Measurements from ENCODE around the gene RNASE13. TPM values are rescaled to one million over a fixed set of nuclear protein-coding genes. Genes with fewer than 3 reads are reported as not detected.

The RNASE13 gene, protein sequence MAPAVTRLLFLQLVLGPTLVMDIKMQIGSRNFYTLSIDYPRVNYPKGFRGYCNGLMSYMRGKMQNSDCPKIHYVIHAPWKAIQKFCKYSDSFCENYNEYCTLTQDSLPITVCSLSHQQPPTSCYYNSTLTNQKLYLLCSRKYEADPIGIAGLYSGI
- not detected for total RNA-seq

DNA sequence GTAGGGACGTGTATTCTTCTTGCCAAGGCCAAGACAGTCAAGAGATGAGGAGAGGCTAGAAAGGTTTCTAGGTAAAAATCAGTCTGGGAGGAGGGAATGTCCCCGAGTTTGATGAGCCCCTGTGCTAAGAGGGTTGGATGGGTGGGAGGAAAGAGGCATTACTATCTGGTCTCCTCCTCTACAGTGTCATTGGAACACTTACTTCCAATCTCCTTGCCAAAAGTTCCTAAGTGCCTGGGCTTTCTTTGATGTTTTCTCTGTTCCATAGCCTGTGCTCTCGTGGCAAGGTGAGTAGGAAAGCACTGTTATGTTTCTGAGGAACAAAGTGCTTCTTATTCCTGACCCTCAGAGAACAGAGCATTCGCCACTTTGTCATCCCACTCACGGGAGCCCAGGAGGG, at the start of gene RNASE13:
Gene RNASE13, minus strand, starts transcription at position 101 of the 400 bp plus-strand sequence. CDS start 519 bp downstream, outside the sequence.
- intact Hi-C loops (cut with DNase I), result no loop called here
- ATAC-seq, result no peak
- no peak for DNase-seq (ENCODE audit: low spot score)

DNA sequence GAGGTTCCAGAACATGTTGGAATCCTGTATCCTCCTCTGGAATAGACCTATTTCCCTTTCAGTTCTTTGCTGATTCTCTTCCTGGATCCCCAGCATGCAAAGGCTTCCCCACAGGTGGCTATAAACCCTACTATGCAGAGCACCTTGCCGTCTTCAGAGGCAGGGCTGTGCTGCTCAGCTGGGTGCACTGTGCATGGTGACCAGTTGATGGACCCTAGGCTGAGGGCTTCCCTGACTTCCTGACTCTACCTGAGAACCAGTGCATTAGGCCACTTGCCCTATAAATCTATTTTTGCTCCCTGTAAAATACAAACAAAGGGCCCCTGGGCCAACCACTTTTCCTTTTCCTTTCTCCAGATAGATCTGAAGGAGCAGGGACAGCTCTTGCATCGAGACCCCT, 49.8 kb upstream of the RNASE13 start:
- ATAC-seq, result no peak
- intact Hi-C loops (cut with DNase I), result no loop called here
- no peak for DNase-seq (ENCODE audit: low spot score)

DNA sequence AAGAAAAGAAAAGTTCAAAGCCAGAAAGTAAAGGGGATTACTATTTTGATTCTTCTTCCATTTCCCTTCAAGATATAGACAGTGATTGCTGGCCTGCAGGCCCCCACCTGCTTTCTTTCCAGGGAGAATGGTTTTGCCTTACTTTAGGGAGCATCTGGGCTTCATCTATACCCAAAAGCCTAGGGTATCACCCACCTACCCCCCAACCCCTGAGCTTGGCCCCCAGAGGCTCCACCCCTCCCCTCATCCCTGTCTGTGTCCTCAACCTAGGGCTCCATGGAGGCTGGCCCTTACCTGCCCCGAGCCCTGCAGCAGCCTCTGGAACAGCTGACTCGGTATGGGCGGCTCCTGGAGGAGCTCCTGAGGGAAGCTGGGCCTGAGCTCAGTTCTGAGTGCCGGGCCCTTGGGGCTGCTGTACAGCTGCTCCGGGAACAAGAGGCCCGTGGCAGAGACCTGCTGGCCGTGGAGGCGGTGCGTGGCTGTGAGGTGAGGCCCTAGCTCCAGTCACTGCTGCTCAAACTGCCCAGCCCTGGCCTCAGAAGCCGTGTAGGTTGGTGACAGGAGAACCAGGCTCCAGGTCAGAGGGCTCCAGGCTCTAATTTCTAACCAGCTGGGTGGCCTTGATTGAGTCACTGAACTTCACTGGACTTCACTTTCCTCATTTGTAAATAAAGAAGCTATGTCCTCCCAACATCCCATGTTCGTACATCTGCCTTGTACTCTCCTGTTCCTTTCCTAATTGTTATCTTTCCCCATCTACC, 49.1 kb upstream of the RNASE13 start:
- intact Hi-C loops (cut with DNase I), result no loop called here
- DNase-seq (ENCODE audit: low spot score), result no peak
- ATAC-seq, result no peak

DNA sequence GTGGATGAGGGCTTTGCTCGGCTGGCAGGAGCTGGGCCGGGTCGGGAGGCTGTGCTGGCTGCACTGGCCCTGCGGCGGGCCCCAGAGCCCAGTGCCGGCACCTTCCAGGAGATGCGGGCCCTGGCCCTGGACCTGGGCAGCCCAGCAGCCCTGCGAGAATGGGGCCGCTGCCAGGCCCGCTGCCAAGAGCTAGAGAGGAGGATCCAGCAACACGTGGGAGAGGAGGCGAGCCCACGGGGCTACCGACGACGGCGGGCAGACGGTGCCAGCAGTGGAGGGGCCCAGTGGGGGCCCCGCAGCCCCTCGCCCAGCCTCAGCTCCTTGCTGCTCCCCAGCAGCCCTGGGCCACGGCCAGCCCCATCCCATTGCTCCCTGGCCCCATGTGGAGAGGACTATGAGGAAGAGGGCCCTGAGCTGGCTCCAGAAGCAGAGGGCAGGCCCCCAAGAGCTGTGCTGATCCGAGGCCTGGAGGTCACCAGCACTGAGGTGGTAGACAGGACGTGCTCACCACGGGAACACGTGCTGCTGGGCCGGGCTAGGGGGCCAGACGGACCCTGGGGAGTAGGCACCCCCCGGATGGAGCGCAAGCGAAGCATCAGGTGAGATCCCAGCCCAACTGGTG, 47.0 kb upstream of the RNASE13 start:
- intact Hi-C loops (cut with DNase I), result no loop called here
- DNase-seq (ENCODE audit: low spot score) (no peak), ATAC-seq (no peak)

DNA sequence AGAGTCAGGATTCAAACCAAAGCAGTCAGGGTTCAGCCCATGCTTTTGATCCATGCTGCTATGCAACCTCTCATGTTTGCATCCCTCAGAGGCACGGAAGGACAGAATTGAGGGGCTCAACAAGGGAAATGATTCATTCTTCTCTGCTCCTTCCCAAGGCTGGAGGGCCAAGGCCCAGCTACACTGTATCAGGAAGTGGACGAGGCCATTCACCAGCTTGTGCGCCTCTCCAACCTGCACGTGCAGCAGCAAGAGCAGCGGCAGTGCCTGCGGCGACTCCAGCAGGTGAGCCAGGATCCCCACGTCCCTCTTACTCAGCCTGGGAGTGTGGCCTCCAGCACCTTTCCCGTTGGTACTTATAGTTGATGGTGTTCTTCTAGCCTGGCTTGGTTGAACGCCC, 44.1 kb upstream of the RNASE13 start:
- ATAC-seq (no peak), DNase-seq (ENCODE audit: low spot score) (no peak)
- intact Hi-C loops (cut with DNase I), result no loop called here

DNA sequence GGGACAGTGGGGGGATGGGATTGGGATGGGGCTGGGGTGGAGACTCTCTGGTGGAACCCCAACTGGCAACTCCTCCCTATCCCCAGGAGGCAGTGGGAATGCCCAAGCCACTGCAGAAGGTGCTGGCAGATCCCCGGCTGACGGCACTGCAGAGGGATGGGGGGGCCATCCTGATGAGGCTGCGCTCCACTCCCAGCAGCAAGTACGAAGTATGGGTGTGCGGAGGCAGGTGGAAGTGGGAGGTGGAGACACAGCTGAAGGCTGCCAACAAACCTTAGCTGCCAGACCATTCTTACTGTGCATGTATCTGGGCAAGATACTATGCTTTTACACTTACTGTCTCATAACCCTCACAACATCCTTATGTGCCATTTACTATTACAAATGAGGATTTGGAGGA, 43.7 kb upstream of the RNASE13 start:
- no peak for DNase-seq (ENCODE audit: low spot score)
- intact Hi-C loops (cut with DNase I), result no loop called here
- ATAC-seq, result no peak

DNA sequence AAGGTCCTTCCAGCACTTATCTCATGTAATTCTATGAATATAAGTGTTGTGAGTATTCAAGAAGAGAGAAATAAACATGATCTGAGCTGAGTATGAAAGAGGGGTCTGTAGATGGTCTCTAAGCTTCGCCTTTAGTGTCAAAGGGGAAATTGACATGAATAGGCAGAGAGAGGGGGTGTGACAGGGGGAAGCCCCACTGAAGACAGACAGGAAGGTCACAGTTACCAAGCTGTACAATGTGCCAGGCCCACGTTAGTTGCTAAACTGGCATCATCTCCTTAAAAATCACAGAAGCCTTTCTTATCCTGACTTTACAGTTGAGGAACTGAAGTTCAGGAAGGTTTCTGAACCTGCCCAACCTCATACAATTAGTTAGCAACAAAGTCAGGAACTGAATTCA, 43.1 kb upstream of the RNASE13 start:
- DNase-seq (ENCODE audit: low spot score) (no peak), ATAC-seq (no peak)
- intact Hi-C loops (cut with DNase I), result no loop called here

DNA sequence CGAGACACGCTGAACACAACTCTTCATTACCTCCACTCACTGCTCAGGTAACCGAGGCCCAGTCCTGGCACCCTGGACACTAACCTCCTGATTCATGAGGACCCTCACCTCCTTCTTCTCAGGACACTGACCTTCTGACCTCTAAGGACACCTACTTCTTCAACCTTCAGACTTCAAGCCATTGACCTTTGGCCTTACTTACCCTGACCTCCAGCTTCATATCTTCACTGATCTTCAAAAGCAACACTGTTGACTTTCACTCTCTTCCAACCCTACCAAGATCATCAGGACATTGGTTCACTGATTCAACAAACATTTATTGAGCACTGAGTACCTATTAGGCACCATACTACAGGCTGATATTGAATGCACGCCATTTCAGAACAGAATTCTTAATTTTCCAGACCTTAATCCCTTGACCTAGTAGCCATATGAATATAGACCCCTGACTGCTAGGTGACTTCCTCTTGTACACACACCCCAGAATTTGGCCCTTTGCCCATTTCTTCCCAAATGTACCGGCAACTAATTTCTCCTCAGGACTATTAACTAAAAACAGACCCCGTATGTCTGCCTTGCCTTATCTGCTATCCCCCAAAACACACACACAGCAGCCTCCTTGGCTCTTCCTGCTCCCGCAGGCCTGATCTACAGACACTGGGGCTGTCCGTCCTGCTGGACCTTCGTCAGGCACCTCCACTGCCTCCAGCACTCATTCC, 41.3 kb upstream of the RNASE13 start:
- no peak for ATAC-seq
- intact Hi-C loops (cut with DNase I), result no loop called here
- no peak for DNase-seq (ENCODE audit: low spot score)

DNA sequence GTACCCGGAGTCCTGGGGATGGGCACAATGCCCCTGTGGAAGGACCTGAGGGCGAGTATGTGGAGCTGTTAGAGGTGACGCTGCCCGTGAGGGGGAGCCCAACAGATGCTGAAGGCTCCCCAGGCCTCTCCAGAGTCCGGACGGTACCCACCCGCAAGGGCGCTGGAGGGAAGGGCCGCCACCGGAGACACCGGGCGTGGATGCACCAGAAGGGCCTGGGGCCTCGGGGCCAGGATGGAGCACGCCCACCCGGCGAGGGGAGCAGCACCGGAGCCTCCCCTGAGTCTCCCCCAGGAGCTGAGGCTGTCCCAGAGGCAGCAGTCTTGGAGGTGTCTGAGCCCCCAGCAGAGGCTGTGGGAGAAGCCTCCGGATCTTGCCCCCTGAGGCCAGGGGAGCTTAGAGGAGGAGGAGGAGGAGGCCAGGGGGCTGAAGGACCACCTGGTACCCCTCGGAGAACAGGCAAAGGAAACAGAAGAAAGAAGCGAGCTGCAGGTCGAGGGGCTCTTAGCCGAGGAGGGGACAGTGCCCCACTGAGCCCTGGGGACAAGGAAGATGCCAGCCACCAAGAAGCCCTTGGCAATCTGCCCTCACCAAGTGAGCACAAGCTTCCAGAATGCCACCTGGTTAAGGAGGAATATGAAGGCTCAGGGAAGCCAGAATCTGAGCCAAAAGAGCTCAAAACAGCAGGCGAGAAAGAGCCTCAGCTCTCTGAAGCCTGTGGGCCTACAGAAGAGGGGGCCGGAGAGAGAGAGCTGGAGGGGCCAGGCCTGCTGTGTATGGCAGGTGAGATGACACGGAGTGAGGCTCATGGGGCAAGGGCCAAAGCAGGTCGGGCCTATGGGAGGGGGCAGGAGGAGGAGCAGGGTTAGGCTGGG, 40.0 kb upstream of the RNASE13 start:
- DNase-seq (ENCODE audit: low spot score) (no peak), ATAC-seq (no peak)
- intact Hi-C loops (cut with DNase I), result no loop called here

DNA sequence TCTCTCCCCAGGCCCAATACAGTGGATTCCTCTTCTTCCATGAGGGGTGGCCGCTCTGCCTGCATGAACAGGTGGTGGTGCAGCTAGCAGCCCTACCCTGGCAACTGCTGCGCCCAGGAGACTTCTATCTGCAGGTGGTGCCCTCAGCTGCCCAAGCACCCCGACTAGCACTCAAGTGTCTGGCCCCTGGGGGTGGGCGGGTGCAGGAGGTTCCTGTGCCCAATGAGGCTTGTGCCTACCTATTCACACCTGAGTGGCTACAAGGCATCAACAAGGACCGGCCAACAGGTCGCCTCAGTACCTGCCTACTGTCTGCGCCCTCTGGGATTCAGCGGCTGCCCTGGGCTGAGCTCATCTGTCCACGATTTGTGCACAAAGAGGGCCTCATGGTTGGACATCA, 39.3 kb upstream of the RNASE13 start:
- DNase-seq (ENCODE audit: low spot score), result no peak
- intact Hi-C loops (cut with DNase I), result no loop called here
- no peak for ATAC-seq

DNA sequence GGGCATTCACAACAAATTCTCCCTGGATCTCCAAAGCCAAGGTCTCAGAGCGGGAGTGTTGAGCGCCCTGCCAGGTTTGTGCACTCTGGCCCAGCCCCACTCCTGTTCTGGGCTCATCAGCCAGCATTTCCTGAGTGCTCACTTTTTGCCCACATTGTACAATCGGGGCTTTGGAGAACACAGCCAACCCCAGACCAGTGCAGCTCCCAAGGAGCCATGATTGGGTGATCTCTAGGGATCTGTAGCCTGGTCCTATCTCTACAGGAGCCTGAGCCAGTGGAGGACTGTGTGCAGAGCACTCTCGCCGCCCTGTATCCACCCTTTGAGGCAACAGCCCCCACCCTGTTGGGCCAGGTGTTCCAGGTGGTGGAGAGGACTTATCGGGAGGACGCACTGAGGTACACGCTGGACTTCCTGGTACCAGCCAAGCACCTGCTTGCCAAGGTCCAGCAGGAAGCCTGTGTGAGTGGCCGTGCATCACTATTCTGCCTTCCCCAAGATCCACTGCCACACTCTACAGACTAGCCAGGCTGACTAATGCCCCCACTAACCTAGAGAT, 38.3 kb upstream of the RNASE13 start:
- intact Hi-C loops (cut with DNase I), result no loop called here
- no peak for ATAC-seq

DNA sequence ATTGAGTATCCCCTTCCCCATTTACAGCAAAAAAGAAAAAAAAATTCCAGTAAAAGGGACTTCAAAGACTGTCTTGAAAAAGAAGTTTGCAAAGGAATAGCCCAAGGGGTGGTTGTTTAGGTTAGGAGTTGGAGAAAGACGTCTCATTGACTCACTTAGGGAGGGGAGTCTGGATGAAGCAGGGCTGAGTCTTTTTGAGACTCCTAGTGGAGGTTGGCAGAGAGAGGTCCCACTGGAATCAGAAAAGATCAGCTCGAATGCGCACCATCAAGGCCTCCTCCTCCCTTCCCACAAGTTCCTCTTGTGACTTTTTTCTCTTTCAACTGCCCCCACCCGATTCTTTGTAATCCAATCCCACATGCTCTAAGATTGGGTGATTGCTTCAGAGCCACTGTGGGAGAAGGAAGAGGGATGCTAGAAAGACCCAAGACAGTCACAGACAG, 37.4 kb upstream of the RNASE13 start:
- no peak for DNase-seq (ENCODE audit: low spot score)

More for the DNA sequence above, 38.3 kb upstream of the RNASE13 start:
- DNase-seq (ENCODE audit: low spot score), result no peak

DNA sequence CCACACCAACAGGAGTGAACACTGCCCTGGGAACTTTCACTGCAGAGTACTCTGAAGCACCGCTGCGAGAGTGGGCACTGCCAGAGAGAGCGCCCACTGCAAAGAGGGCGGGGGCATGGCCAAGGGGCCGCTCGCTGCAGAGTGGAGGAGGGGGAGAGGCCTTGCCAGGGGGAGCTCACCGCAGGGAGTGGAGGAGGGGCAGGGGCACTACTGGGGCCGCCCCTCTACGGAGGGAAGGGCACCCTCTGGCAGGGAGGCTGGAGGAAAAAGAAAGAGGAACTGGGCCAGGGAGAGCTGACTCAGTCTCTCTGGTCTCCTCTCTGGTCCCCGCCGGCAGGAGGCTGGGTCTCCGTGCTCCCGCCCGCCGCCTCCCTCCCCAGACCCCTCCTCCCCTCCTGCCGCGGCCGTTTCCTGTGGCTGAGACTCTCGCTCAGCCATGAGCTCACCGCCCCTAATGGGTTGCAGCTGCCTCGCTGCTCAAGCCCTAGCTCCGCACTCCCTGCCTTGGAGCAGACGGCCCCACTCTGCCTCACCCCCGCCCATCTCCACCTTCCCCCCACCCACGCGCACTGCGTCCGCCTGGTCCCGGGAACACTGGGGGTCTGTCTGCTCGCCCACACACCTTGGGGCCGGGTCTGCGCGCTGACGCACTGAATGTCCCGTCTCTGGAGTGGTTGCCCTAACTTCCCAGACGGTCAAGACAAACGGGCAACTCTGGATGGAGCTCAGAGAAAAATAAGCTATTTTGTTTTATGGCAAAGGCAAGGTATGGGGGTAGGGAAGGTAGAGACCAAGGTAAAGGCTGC, 36.8 kb upstream of the RNASE13 start:
- intact Hi-C loops (cut with DNase I), result no loop called here
- peak; percentile 87 for ATAC-seq
- peak; percentile 93 for DNase-seq (ENCODE audit: low spot score)

More for the DNA sequence above, 37.4 kb upstream of the RNASE13 start:
- ATAC-seq, result peak; percentile 40
- intact Hi-C loops (cut with DNase I), result no loop called here

DNA sequence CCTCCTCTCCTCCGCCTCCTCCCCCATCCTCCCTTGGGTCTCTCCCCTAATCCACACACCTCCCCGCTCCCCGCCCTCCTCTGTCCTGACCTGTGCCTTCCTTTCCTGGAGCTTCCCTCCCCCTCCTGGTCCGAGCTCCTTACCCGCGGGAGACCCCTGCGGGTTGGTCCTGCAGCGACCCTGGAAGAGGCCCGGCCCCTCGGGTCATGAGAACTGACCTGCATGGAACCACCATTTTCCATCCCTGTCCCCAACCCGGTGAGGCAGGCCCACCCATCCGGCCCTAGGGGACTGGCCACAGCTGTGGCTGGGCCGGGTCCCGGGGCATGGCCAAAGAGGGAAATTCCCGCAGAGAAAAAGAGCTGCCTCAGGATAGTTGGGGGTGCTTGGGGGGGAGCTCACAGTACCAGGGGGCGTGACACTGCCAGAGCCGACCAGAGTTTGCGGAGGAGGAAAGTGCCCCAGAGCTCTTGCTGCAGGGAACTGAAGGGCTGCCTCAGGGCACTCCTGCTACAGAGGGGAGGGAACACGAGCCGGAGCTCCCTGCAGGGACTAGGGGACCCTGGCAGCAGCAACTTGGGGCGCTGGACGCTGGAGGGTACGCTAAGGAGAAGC, 36.1 kb upstream of the RNASE13 start:
- DNase-seq (ENCODE audit: low spot score) (peak; percentile 78), ATAC-seq (peak; percentile 6)
- intact Hi-C loops (cut with DNase I), result no loop called here

DNA sequence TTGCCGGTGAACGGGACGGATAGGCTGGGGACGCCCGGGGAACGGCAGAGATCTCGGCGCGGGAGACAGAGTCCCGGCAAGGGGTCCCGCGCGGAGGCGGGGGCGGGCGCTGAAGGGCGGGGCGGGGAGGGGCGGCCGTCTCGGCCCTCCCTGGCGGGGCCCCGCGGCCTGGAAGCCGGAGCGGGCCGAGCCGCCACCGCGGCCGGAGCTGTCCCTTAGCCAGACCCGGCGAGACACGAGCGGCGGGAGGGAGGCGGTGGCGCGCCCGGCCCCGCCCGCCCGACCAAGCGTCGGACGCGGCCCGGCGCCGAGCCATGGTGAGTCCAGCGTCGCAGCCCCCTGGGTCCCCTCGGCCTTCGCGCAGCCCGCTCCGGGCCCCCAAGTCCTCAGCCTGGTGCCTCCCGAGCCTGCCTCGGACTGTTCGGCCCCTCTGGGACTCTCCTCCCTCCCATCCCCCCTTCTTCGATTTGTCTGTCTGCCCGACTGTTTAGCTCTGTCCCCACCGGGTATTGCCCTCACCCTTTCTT, 35.5 kb upstream of the RNASE13 start, which contains the start of gene ARHGEF40:
Gene ARHGEF40, plus strand, starts transcription at position 222 of the 527 bp plus-strand sequence. Its CDS starts 93 bp downstream, at position 315.
- peak; percentile 84 for DNase-seq (ENCODE audit: low spot score)
- peak; percentile 21 for ATAC-seq
- intact Hi-C loops (cut with DNase I), result no loop called here

DNA sequence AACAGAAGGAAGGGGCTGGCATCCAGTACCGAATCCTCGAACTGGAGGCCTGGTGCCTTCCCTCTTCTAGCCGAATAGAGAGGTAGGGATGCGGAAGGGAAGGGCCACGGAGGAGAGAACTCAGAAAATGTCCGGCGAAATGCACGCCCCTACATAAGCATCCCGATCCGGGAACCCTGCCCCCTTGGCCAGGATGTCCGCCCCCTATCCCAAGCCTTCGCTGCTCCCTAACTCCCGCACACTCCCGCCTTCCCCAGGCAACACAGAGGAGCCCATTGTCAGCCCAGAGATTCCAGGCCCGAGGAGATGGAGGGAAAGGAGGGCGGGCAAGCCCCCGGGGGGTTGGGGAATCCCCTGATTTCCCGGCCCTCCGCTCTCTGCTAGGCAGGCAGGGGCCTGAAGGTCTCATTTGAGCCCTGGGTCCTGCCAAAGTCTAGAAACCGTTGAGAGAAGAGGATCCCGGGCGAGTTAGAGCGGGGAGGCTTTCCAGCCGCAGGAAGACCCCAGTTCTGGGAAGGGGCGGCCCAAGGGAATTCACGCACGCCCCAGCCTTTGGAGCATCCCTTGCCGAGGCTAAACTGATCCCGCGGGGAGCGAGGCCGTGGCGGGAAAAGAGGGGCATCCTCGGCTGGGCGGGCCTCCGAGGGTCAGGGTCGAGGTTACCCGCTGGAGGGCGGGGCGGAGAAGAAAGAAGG, 34.9 kb upstream of the RNASE13 start:
- peak; percentile 54 for ATAC-seq
- intact Hi-C loops (cut with DNase I), result loop anchor here (2.0 kb wide), 1 partner anchor 23 kb away; no protein-coding TSS in a partner anchor
- peak; percentile 83 for DNase-seq (ENCODE audit: low spot score)

All from sciatic nerve (tissue), 2 donors.